HG03064 (cell line): ENCODE measurements around the gene ANXA1.
"Not testable (repeated sequence)": the region's sequence is repeated elsewhere in the genome, so short reads cannot be mapped to it uniquely, and the experiment has no call there.

Experiments
- ATAC-seq: cut with Tn5 transposase; IDR thresholded peaks from one replicate; pipeline ENCODE4 v1.9.1; 2021; ENCODE audit warnings: low read depth; ENCODE audit not compliant: unreplicated experiment

Gene ANXA1

GRCh38 chr9:73166468-73166867 is 14.8 kb downstream of the ANXA1 start:
- ATAC-seq, result no peak

DNA sequence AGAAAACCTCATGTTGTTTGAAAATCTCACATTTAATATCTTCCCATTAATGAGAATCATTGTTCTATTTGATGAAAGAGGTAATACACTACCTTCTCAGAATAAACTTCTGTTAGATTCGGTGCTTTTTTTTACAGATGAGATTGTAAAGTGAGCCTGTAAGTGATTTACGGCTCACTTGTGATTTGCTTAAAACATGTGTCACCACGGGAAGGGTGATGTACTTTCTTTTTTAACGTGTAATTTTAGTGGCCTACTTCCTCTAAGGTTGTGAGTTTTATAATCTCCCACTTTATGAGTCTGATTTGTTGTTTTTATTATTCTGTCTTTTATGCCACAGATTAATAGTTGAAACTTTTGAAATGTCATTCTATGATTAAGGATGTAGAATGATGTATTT is 15.9 kb downstream of the ANXA1 start:
- ATAC-seq, result no peak

DNA sequence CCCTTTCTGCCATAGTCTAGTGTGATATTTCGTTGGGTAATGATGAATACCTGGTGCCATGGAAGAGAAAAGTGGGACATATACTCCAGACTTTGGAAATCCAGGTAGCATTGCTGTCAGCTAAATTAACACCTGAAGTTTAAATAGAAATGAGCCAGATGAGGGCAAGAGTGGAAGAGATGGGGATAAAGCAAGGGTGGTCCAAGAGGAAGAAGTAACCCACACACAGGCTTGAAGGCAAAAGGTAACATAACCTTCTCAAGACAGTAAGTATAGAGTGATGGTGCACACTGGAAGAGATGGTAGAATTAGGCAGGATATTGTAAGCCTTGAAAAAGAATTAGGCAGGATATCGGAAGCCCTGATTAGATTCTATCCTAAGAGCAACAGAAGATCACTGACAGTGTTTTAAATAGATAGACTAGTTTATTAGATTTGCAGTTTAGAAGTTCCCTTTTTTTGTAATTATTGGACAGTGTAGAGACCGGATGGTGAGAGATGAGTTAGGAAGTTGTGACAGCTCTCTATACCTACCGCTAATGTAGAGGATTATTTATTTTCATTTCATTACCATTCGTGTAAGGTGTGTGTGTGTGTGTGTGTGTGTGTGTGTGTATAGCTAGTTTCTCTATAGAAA is 16.8 kb downstream of the ANXA1 start:
- no peak for ATAC-seq

DNA sequence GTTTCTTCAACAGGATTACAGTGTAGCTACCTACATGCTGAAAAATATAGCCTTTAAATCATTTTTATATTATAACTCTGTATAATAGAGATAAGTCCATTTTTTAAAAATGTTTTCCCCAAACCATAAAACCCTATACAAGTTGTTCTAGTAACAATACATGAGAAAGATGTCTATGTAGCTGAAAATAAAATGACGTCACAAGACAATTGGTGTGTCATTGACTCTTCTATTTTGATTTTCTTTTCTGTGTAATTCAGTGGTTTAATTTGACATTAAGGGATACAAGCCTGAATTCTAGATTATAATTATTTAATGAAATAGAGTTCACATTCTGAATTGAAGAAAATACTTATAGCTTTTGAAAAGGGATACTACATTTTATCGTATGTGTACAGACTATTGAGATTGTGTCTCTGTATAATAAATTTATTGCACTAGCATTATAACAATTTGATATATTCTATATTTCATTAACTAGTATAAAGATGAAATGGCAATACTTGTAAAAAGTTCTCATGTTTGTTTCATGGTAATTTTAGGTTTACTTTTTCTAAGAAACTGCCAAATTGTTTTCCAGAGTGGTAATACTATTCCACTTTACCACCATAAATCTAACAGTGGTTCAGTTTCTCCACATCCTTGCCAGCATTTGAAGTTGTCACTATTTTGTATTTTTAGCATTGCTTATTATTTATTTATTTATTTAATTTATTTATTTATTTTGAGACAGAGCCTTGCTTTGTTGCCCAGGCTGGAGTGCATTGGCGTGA is 18.7 kb downstream of the ANXA1 start:
- no peak for ATAC-seq

- ATAC-seq, result no peak
These were observed 21.2 kb downstream of the ANXA1 start for GRCh38 chr9:73172901-73173215.

DNA sequence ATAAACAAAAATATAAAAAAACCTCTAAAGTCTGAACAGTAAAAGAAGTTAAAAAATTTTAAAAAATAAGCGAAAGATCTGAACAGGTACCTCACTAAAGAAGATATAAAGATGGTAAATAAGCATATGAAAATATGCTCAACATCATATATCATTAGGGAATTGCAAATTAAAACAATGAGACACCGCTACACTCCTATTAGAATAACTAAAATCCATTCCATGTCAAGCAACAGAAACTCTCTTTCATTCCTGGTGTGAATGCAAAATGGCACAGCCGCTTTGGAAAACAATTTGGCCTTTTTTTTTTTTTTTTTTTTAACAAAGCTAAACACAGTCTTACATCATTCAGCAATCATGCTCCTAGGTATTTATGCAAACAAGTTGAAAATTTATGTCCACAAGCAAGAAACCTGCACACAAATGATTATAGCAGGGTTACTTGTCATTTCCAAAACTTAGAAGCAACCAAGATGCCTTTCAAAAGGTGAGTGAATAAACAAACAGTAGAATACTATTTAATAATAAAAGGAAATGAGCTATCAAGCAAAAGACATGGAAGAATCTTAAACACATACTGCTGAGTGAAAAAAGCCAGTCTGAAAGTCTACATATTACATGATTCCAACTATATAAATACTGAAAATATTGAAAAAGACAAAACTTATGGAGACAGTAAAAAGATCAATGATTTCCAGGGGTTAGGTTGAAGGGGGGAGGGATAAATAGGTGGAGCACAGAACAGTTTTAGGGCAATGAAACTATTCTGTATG is 22.1 kb downstream of the ANXA1 start:
- no peak for ATAC-seq

DNA sequence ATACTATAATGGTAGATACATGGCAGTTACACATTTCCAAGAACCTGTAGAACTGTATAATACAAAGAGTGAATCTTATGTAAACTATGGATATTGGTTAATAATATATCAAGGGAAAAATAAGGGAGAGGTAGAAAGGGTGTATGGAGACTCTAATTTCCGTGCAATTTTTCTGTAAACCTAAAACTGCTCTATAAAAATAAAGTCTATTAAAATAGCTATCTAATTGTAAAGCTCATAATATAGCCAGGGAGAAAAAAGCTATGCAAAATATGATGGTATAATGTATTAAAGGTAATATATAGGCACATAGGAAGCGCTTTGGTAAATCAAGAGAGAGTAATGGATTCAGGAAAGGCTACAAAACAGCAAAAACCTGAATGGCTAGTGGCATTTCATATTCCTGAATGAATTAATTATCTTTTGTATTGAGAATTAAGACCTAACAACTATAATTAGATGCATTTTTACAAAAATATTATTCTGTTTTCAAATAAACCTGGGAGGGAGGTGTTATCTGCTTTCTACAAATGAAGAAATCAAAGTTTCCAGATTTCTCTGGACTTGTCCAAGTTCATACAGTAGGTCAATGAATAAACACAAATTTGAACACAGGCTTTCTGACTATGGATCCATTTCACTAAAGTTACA is 22.8 kb downstream of the ANXA1 start:
- ATAC-seq, result no peak

DNA sequence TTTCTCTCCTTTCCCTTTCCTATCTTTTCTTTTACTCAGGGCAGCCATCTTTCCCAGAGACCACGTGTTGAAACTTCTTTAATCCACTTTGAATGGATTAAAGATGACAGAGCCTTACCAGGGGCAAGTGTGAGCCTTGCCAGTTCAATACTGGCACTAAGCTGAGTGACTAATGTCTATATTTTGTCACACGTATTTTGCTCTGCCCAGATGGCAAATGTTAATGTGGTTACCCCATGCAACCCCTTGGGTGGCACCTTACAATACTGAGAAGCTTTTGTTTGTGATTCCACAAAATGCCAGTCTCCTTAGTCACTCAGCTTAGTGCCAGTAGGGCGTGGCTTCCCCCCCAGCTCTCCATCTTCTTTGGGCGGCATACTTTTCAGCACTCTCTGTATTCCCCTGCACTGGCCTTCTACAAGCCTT is 24.8 kb downstream of the ANXA1 start:
- ATAC-seq, result no peak

- no peak for ATAC-seq
These were observed 26.4 kb downstream of the ANXA1 start for GRCh38 chr9:73178044-73178443.

DNA sequence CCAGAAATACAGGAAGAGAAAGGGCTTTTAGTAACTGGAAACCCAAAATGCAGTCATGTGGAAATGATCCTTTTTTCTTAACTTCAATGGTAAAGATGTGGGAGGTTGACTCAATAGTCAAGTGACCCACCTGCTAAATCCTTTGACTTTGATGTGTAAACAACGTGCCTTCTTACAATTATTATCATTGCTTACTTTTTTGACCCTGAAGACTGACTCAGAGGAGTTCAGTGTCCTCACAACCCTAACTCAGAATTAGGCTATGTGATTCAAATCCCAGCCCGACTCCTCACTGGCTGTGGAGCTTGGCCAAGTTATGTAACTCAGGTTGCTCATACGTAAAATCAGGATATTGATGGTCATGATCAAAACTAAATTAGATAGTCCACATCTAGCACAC is 27.9 kb downstream of the ANXA1 start:
- ATAC-seq, result no peak

- no peak for ATAC-seq
These were observed 28.7 kb downstream of the ANXA1 start for GRCh38 chr9:73180403-73180802.

GRCh38 chr9:73182928-73183327 is 31.3 kb downstream of the ANXA1 start:
- ATAC-seq, result no peak

DNA sequence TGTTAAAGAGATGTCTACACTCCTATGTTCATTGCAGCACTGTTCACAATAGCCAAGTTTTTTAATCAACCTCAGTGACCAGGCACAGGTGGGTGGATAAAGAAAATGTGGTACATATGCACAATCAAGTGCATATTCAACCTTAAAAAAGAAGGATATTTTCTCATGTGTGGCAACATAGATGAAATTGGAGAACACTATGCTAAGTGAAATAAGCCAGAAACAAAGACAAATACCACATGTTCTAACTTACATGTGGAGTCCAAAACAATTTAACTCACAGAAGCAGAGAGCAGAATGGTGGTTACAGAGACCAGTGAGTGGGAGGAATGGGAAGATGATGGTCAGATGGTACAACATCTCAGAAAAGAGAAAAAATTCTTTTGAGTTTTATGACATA is 31.8 kb downstream of the ANXA1 start:
- no peak for ATAC-seq

DNA sequence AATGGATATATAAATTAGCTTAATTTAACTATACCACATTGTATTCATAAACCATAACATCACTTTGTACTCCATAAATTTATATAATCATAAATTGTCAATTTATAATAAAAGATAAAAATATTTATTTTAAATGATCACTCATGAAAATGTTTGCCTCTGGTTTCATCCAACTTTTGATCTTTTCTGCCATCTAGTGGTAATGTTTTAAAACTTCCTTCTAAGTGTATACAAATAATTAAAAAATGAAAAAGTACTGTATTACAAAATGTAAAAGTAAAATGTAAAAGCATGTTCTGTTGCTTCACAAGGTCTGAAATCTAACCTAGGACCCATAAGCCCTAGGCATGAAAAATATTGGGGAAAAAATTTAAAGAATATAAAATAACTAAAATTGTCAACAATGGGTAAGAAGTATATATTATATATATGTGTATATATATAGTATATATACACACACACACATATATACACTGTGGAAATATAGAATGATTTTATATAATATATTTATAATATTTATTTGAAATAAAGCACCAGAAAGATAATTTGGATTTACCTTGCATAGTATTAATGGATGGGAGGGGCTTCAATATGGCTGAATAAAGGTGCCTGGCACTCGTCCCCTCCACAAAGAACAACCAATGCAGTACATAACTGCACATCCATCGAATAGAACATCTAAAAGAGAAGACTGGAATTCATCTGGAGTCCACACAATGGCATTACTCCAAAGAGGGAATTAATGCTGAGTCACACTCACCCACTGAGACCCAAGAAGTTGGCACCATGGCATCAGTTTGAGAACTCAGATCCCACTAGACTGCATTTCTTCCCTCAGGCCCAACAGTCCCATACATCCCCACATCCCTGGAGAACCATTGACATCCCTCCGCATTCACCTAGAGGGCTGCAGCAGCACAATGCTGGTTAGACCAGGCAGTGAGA is 32.5 kb downstream of the ANXA1 start:
- ATAC-seq, result no peak

- not testable (repeated sequence) for ATAC-seq
These were observed 39.4 kb downstream of the ANXA1 start for GRCh38 chr9:73191109-73191508.

- ATAC-seq, result no peak
These were observed 42.6 kb downstream of the ANXA1 start for GRCh38 chr9:73194284-73194683.

DNA sequence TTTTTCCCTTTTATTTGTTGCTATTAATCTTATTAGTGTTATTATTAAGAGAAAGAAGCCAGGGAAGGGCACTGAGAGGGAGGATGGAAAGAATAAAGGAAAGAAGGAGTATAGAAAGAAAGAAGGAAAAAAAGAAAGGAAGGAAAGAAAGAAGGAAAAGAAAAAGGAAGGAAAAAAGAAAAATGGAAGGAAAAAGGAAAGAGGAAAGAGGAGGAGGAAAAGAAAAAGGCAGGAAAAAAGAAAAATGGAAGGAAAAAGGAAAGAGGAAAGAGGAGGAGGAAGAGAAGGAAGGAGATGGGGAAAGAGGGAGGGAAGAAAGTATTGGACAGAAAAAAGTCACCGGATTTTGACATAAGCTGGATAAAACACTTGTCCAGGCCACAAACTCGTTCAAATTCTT is 47.8 kb downstream of the ANXA1 start:
- no peak for ATAC-seq

- no peak for ATAC-seq
These were observed 48.2 kb downstream of the ANXA1 start for GRCh38 chr9:73199886-73200285.

DNA sequence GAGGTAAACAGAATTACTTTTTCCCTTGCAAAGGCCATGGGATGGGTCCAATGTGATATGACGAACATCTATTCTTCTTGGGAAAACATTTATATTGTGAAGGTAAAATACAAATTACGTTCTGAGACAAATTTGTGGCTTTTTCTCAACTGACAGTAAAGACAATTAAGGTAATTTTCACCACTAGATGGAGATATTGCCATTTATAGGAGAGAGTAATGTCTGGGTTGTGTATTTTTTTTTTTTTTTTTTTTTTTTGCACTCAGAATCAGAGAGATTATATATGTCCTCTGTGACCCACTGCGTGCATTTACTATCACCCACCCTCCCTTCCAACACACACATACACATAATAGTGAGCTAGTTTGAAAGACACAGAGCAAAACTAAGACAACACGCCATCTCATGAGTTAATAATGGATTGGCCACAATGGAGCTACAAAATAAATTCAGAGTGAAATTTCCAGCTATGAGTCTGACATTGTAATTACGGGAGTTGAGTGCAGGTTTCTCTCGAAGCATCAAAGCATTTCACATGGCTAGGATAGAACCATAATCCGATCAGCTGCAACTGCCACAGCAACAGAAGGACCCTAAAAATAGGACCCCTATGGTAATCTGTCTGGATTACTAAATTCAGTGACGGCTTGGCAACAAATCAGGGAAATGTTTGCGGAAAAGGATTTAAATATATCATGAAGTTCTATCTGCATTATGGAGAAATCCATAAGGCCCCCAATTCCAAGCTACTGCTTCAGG is 49.2 kb downstream of the ANXA1 start:
- no peak for ATAC-seq
